LNCaP clone FGC (cell line): ENCODE results near the gene ASPG.
A peak's percentile ranks its signal among the peaks of the same experiment; 100 is the strongest.

Experiments
- DNase-seq: peaks from one replicate; pipeline ENCODE4 v3.0.0-alpha.2; 2011; ENCODE audit warnings: low read depth
- H3K4me3 ChIP-seq: 2 replicates; pipeline ENCODE4 v1.5.1; 2011; ENCODE audit warnings: mild to moderate bottlenecking, low read depth, low read length, control low read depth
- CTCF ChIP-seq: IDR thresholded peaks from 2 replicates; pipeline ENCODE4 v1.5.1; 2012; ENCODE audit warnings: mild to moderate bottlenecking; ENCODE audit not compliant: control insufficient read depth, insufficient read depth; ENCODE audit errors: extremely low read depth

Gene ASPG

GRCh38 chr14:104085032-104085888 is at the start of gene ASPG:
Gene ASPG (plus strand): TSS chr14:104085700. CDS start chr14:104085771, 71 bp downstream.
- TF ChIP-seq CTCF, result no peak
- DNase-seq, result no peak
- no peak within 1 kb of the TSS for H3K4me3 ChIP-seq

GRCh38 chr14:104036212-104036611 is 49.3 kb upstream of the ASPG start:
- no peak overlapping the region for H3K4me3 ChIP-seq
- DNase-seq, result no peak
- TF ChIP-seq CTCF, result no peak

- no peak overlapping the region for H3K4me3 ChIP-seq
- no peak for DNase-seq
- no peak for TF ChIP-seq CTCF
Measured at GRCh38 chr14:104037074-104037473, 48.4 kb upstream of the ASPG start.

- no peak overlapping the region for H3K4me3 ChIP-seq
- no peak for TF ChIP-seq CTCF
- peak; percentile 59 for DNase-seq
Measured at GRCh38 chr14:104037903-104038302, 47.6 kb upstream of the ASPG start.

- no peak for DNase-seq
- H3K4me3 ChIP-seq, result no peak overlapping the region
- TF ChIP-seq CTCF, result no peak
Measured at GRCh38 chr14:104039214-104039613, 46.3 kb upstream of the ASPG start.

- DNase-seq, result no peak
- no peak for TF ChIP-seq CTCF
Measured at GRCh38 chr14:104040539-104040938, 45.0 kb upstream of the ASPG start.

GRCh38 chr14:104041430-104042104 is 43.9 kb upstream of the ASPG start:
- no peak overlapping the region for H3K4me3 ChIP-seq
- no peak for TF ChIP-seq CTCF
- DNase-seq, result no peak

More at GRCh38 chr14:104040539-104040938, 45.0 kb upstream of the ASPG start:
- H3K4me3 ChIP-seq, result no peak overlapping the region
